22Rv1 (cell line): Measurements from ENCODE around the gene EPS8L1.

Source experiments
- ZFX ChIP-seq: fragments of 450-650 bp; IDR thresholded peaks from 2 replicates; pipeline ENCODE4 v1.6.1; 2017; ENCODE audit warnings: antibody characterized with exemption, borderline replicate concordance
- TF ChIP-seq, protein P1 (sequence below): fragments of 450-650 bp; IDR thresholded peaks from 2 replicates; pipeline ENCODE4 v1.5.1; 2017; ENCODE audit warnings: mild to moderate bottlenecking

GRCh38 chr19:55081770-55082019 lies 6.0 kb downstream of the EPS8L1 start:
- TF ChIP-seq, protein P1, sequence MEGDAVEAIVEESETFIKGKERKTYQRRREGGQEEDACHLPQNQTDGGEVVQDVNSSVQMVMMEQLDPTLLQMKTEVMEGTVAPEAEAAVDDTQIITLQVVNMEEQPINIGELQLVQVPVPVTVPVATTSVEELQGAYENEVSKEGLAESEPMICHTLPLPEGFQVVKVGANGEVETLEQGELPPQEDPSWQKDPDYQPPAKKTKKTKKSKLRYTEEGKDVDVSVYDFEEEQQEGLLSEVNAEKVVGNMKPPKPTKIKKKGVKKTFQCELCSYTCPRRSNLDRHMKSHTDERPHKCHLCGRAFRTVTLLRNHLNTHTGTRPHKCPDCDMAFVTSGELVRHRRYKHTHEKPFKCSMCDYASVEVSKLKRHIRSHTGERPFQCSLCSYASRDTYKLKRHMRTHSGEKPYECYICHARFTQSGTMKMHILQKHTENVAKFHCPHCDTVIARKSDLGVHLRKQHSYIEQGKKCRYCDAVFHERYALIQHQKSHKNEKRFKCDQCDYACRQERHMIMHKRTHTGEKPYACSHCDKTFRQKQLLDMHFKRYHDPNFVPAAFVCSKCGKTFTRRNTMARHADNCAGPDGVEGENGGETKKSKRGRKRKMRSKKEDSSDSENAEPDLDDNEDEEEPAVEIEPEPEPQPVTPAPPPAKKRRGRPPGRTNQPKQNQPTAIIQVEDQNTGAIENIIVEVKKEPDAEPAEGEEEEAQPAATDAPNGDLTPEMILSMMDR = no peak
- TF ChIP-seq ZFX = no peak
